GM10248 (cell line): ENCODE results near the gene POLA1.
"Not testable (repeated sequence)": the region's sequence is repeated elsewhere in the genome, so short reads cannot be mapped to it uniquely, and the experiment has no call there.

ENCODE experiments used
- CTCF ChIA-PET: fragments of 300-600 bp; sonication (Branson Sonifier 250); formaldehyde crosslinking; extraction: SDS; loops from one replicate; lab custom pipeline; 2021; ENCODE audit warnings: antibody characterized with exemption; lab: Yijun Ruan, JAX
- POLR2A ChIA-PET: fragments of 350-650 bp; sonication (Branson Sonifier 250); formaldehyde crosslinking; extraction: SDS; loops from one replicate; lab custom pipeline; 2020; ENCODE audit warnings: antibody characterized with exemption; lab: Yijun Ruan, JAX
- DNase-seq: peaks from one replicate; pipeline ENCODE4 v3.0.0; 2012; ENCODE audit errors: extremely low spot score
- CTCF ChIP-seq: IDR thresholded peaks from 2 replicates; pipeline ENCODE4 v1.5.1; 2012; ENCODE audit warnings: mild to moderate bottlenecking, low read depth; ENCODE audit errors: extremely low read depth, missing control alignments, control extremely low read depth

The POLA1 gene

DNA sequence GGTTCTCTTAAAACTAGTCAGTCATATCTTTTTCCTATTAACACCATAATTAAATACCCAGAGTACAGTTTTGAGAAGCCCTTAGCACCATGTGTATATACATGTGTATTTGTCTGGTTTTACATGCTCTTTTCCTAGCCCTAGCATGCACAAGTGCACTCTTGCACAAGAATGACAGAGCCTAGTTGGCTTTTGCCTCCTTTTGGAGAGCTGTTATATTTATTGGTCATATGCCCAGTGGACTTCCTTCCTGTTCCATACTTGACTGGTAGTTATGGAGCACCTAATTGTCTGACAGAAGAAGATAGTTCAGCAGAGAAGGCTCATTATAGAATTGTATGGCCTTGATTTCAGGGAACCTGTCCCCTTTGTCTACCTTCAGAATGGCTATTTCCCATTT lies 166.4 kb downstream of the POLA1 start:
- no peak for DNase-seq
- ChIA-PET CTCF (interaction anchor here (0.7 to 1.5 kb wide), 4 partner anchors 8 to 284 kb away, joined by 3 to 6 read pairs (median 4); no protein-coding TSS in a partner anchor), POLR2A (no interaction called here)
- TF ChIP-seq CTCF = no peak

DNA sequence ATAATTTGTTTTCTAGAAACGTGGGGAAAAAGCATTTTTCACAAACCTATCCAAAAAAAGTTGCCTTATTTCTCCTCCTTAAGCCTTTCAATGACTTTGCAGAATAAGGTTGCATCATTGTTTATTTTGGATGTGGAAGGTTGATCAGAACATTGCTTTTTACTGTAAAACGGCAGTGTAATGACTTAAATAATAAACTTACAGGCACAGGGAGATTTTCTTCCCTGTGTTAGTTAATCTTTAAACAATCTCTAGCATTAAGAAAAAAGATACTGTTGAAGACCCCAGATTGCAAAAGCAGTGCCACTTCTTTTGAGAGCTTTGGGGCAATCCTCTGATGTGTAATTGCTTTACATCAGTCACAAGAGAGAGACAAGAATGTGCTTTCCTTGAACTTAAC lies 168.6 kb downstream of the POLA1 start:
- no peak for TF ChIP-seq CTCF
- POLR2A ChIA-PET = no interaction called here
- CTCF ChIA-PET = no interaction called here
- DNase-seq = no peak

GRCh38 chrX:24863779-24864178 lies 170.1 kb downstream of the POLA1 start:
- POLR2A ChIA-PET, DNase-seq: not testable (repeated sequence)
- CTCF ChIA-PET = interaction anchor here (1.1 kb wide), 1 partner anchor 24 kb away, joined by 3 read pairs; no protein-coding TSS in a partner anchor

- ChIA-PET CTCF (interaction anchor here (1.1 kb wide), 1 partner anchor 12 kb away, joined by 3 read pairs; no protein-coding TSS in a partner anchor), POLR2A (no interaction called here)
- no peak for DNase-seq
- no peak for TF ChIP-seq CTCF
These were observed 176.4 kb downstream of the POLA1 start for GRCh38 chrX:24870143-24870542.

GRCh38 chrX:24874604-24875247 lies 181.0 kb downstream of the POLA1 start:
- CTCF ChIA-PET = no interaction called here

GRCh38 chrX:24876530-24877287 lies 183.0 kb downstream of the POLA1 start:
- no peak for TF ChIP-seq CTCF
- DNase-seq = no peak

More at GRCh38 chrX:24874604-24875247, 181.0 kb downstream of the POLA1 start:
- POLR2A ChIA-PET = no interaction called here
- no peak for TF ChIP-seq CTCF
- no peak for DNase-seq

GRCh38 chrX:24877288-24877664 lies 183.6 kb downstream of the POLA1 start:
- ChIA-PET CTCF (no interaction called here), POLR2A (no interaction called here)
- DNase-seq = no peak
- TF ChIP-seq CTCF = no peak

More at GRCh38 chrX:24876530-24877287, 183.0 kb downstream of the POLA1 start:
- CTCF ChIA-PET = no interaction called here
- POLR2A ChIA-PET = no interaction called here
